HepG2 (cell line): ENCODE measurements around the gene TRIM7. TPM values are rescaled to one million over a fixed set of nuclear protein-coding genes. Genes with fewer than 3 reads are reported as not detected.

ENCODE experiments used
- HMGXB4 ChIP-seq, 2 experiments: sonication (generic) in 1 of 2; formaldehyde crosslinking in 1 of 2; IDR thresholded peaks; 2 replicates each; pipeline versions ENCODE4 v1.4.0 to v1.6.1; 2018 to 2020; ENCODE audit warnings: missing genetic modification reagents in 2 of 2, borderline replicate concordance in 1 of 2, low read depth in 1 of 2, mild to moderate bottlenecking in 1 of 2, missing biosample characterization in 1 of 2
- KDM4B ChIP-seq: sonication (generic); formaldehyde crosslinking; IDR thresholded peaks from 2 replicates; pipeline ENCODE4 v1.4.0; 2020; ENCODE audit warnings: missing genetic modification reagents
- NR2F1 ChIP-seq, 2 experiments: fragments of 450-650 bp in 1 of 2; formaldehyde crosslinking in 1 of 2; IDR thresholded peaks; 2 replicates each; pipeline versions ENCODE4 v1.5.0 to v1.6.1; 2016 to 2020; ENCODE audit warnings: mild to moderate bottlenecking in 1 of 2, missing compliant biosample characterization in 1 of 2, missing genetic modification reagents in 1 of 2, moderate library complexity in 1 of 2
- TBX3 ChIP-seq: fragments of 450-650 bp; IDR thresholded peaks from 2 replicates; pipeline ENCODE4 v1.6.1; 2017; ENCODE audit warnings: antibody characterized with exemption, mild to moderate bottlenecking, inconsistent platforms, borderline replicate concordance
- ZHX2 ChIP-seq, 2 experiments: sonication (generic) in 1 of 2; formaldehyde crosslinking in 1 of 2; IDR thresholded peaks; 2 replicates each; pipeline versions ENCODE4 v1.6.1 to v1.9.0; 2014 to 2022; ENCODE audit warnings: antibody characterized with exemption in 1 of 2, borderline replicate concordance in 1 of 2, inconsistent platforms in 1 of 2, low read depth in 1 of 2, missing genetic modification reagents in 1 of 2
- ZNF121 ChIP-seq: sonication (generic); formaldehyde crosslinking; IDR thresholded peaks from 2 replicates; pipeline ENCODE4 v1.5.0; 2020; ENCODE audit warnings: mild to moderate bottlenecking, missing genetic modification reagents
- ZNF142 ChIP-seq: sonication (generic); formaldehyde crosslinking; IDR thresholded peaks from 2 replicates; pipeline ENCODE4 v1.4.0; 2020; ENCODE audit warnings: missing genetic modification reagents
- ZNF263 ChIP-seq: sonication (generic); formaldehyde crosslinking; IDR thresholded peaks from 2 replicates; pipeline ENCODE4 v1.4.0; 2020; ENCODE audit warnings: missing genetic modification reagents
- ZNF350 ChIP-seq: sonication (generic); formaldehyde crosslinking; IDR thresholded peaks from 2 replicates; pipeline ENCODE4 v1.4.0; 2020; ENCODE audit warnings: mild to moderate bottlenecking, low read depth, missing genetic modification reagents, borderline replicate concordance
- ZNF567 ChIP-seq: sonication (generic); formaldehyde crosslinking; IDR thresholded peaks from 2 replicates; pipeline ENCODE4 v1.8.1; 2023; ENCODE audit warnings: mild to moderate bottlenecking, missing genetic modification reagents, borderline replicate concordance
- ZNF598 ChIP-seq: sonication (generic); formaldehyde crosslinking; IDR thresholded peaks from 2 replicates; pipeline ENCODE4 v1.5.1; 2020; ENCODE audit warnings: mild to moderate bottlenecking, missing genetic modification reagents, borderline replicate concordance
- ZNF841 ChIP-seq: sonication (generic); formaldehyde crosslinking; IDR thresholded peaks from 2 replicates; pipeline ENCODE4 v1.8.1; 2023; ENCODE audit warnings: missing genetic modification reagents, borderline replicate concordance
- polyA plus RNA-seq, 8 experiments: library from polyadenylated mRNA; depleted of rRNA in 3 of 8; stranded (reverse) in 7 of 8; unstranded in 1 of 8; fragments of >200 nt; fragmentation: Illumina TruSeq in 4 of 8; extraction: Trizol in 4 of 8; gene quantifications; 2 replicates each; pipeline versions ENCODE4 v1.2.1 to v1.2.3, GENCODE V29; 2011 to 2016; ENCODE audit warnings: low read depth in 4 of 8, missing spikeins in 1 of 8, mixed read lengths in 1 of 8; ENCODE audit not compliant: insufficient read depth in 1 of 8
- total RNA-seq, 5 experiments: library from RNA; depleted of rRNA; stranded (reverse); fragments of >200 nt; fragmentation: Illumina TruSeq; extraction: Trizol; gene quantifications; 2 replicates each; pipeline ENCODE4 v1.2.3, GENCODE V29; 2016; ENCODE audit warnings: low read depth in 1 of 5

Gene TRIM7
- total and polyA plus RNA-seq, 2 of the 13 experiments (the other 11 are each of a cell fraction or from before 2014, with no cell fraction given), result 0.13 TPM; not detected in 1

DNA sequence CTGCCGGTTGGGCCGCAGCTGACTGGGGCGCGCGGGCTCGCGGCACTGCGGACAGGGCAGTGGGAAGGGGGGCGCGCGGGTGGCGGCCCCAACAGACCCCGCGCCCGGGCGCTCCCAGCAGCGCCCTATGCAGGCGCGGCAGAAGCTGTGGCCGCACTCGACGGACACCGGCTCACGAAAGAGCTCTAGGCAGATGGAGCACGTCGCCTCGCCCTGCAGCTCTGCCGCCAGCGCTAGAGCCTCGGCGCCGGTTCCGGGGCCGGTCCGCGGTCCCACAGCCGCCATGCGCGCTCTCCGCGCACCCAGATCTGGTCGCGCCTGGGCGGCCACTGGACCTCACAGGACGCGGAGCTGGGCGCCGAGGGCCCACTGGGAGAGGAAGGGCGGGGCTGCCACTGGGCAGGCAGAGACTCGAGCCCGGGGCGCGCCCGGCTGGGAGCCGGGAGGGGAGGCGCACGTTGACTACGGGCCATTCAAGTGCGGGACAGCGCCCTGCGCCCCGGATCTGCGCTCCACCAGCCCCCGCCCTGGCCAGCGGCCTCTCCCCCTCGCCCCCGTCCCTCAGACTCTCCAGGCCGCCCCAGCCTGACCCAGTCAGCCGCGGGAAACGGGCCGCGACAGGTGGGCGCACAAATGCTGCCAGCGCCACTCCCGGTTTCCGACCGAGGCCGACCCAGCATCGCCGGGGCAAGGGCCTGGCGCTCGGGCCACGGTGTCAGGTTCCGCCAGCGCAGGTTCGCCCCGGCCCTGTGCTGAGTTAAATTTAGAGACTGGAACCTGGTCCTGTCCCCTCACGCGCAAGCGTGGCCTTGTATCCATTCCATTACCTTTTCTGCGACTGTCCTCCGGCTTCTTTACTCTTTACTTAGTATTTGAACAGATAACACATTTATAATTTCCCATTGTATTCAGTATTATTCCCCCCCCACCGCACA is at the start of gene TRIM7 (continued):
- no peak for TF ChIP-seq ZNF841 (CRISPR knock-in tag)
- no peak for TF ChIP-seq KDM4B
- TF ChIP-seq ZHX2 (IDR thresholded peaks at IDR 0.05; ENCODE audit: low read depth), result no peak
- no peak for TF ChIP-seq ZHX2 (CRISPR knock-in tag; IDR thresholded peaks at IDR 0.05; ENCODE audit: borderline replicate concordance)
- 0 out of 2 replicates have a peak, but pooled peaks have one; percentile 31 for TF ChIP-seq ZNF121
- no peak for TF ChIP-seq ZNF598 (CRISPR knock-in tag)
- TF ChIP-seq ZNF567, result no peak
- TF ChIP-seq ZNF142 (CRISPR knock-in tag), result no peak
- TF ChIP-seq ZNF263, result no peak
- no peak for TF ChIP-seq ZNF350
- TF ChIP-seq HMGXB4 (CRISPR knock-in tag; IDR thresholded peaks at IDR 0.05; ENCODE audit: borderline replicate concordance in 1 of 2, low read depth in 1 of 2), result peak in 1 of 2 experiments; percentile 29; a peak in 1 of 4 replicates
- no peak for TF ChIP-seq NR2F1 (CRISPR knock-in tag; IDR thresholded peaks at IDR 0.05)
- no peak for TF ChIP-seq TBX3
